HAP-1 (cell line): ENCODE measurements around the gene CBX8.
A peak's percentile ranks its signal among the peaks of the same experiment; 100 is the strongest.

Experiments used
- DNase-seq, 2 experiments: peaks; one replicate each; pipeline ENCODE4 v3.0.0-alpha.2; 2016 to 2020; ENCODE audit warnings: low spot score in 2 of 2
- H3K27me3 ChIP-seq: fragments of 250-450 bp; sonication (Bioruptor Pico); 2 replicates; pipeline ENCODE4 v1.5.1; 2020; ENCODE audit warnings: low read depth, mild to moderate bottlenecking, moderate library complexity
- H3K36me3 ChIP-seq: fragments of 250-450 bp; sonication (Bioruptor Pico); replicated peaks from 2 replicates; pipeline ENCODE4 v1.5.1; 2020; ENCODE audit warnings: mild to moderate bottlenecking
- H3K4me1 ChIP-seq: fragments of 250-450 bp; sonication (Bioruptor Pico); 2 replicates; pipeline ENCODE4 v1.5.1; 2020; ENCODE audit warnings: mild to moderate bottlenecking
- H3K4me3 ChIP-seq: fragments of 250-450 bp; sonication (Bioruptor Pico); 2 replicates; pipeline ENCODE4 v1.5.1; 2020; ENCODE audit warnings: mild to moderate bottlenecking, moderate library complexity
- H3K9me3 ChIP-seq: fragments of 250-450 bp; sonication (Bioruptor Pico); 2 replicates; pipeline ENCODE4 v1.5.1; 2020; ENCODE audit warnings: mild to moderate bottlenecking, moderate library complexity
- in situ Hi-C: fragments of 300-500 bp; cut with MboI; formaldehyde crosslinking; loops from 3 replicates; pipeline ENCODE4 v1.14.3; 2020; ENCODE audit warnings: low sequenced_read_pairs, inconsistent platforms, mixed read lengths

CBX8 gene

DNA sequence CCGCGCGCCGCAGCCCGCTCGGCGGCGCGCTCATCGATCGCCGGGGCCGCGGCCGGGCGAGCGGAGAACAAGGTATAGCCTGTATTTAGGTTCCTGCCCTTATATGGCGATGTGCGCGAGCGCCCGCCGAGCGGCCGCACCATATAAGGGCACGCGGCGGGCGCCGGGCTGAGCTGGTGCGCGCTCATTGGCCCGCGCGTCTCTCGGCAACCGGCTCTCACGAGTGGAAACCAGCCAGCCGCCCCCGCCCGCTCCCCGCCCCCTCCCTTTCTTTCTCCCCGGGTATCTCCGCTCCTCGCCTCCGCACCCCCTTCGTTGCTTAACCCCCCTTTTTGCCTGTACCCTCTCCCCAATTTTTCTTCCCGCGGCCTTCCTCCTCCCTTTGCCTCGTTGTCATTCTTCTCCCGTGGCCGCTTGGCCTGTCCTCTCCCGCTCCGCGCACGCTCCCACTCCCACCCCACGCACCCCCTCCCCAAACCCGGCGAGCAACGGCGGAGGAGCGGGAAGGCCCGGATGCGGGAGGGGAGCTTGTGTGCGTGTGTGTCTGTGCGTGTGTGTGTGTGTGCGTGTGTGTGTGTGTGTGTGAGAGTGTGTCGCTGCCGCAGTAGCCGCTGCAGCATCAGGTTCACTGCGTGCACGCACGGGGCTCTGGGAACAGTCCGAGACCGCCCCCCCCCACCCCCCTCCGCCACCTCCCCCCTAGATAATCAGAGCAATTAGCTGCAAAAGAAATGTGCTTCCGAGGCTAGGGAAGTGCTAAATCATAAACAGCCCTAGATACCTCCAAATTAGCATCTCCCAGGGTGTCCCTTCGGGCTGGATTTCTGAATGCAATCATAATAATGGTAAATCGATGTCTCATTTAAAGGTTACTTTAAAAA, 13.5 kb upstream of the CBX8 start:
- Histone ChIP-seq H3K4me1 (peaks cover 20% of the 10 kb centered on the region), H3K4me3 (peak overlapping the region; percentile 35), H3K9me3 (no peaks in the 10 kb centered on the region), H3K36me3 (no peaks in the 10 kb centered on the region), H3K27me3 (no peaks in the 10 kb centered on the region)
- in situ Hi-C loops = no loop called here
- DNase-seq = peak; percentile 90 to 93

DNA sequence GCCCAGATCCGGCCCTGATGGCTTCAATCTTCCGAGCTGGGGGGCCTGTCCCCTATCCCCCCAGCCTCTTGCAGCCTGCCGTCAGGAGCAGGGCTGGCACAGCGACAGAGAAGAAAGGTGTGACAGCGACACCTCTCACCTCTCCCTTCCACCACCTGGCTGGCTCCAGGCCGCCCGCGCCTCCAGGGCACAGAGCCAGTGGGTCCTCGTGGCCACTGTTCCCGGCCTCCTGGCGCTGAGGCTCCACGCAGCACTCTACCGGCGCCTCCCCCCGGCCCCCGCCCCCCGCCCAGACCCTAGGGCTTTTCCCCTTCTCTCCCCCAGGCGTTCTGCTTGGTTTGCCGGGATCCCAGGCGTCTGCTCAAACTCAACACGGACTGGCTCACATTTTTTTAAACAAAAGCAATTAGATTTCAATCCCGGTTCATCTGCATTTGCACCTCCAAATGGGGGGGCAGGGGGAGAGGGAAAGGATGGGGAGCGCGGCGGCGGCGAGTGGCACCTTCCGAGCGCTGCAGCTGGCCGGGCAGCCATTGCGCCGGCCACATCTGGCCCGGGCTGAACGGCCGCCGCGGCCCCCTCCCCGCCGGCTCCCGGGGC, 12.8 kb upstream of the CBX8 start:
- Histone ChIP-seq H3K9me3 (no peaks in the 10 kb centered on the region), H3K4me3 (peak overlapping the region; percentile 24), H3K27me3 (no peaks in the 10 kb centered on the region), H3K36me3 (no peaks in the 10 kb centered on the region), H3K4me1 (peaks cover 21% of the 10 kb centered on the region)
- DNase-seq = peak in 1 of 2 experiments; percentile 19
- in situ Hi-C loops = no loop called here

GRCh38 chr17:79808763-79809529, 12.1 kb upstream of the CBX8 start:
- no peaks in the 10 kb centered on the region for H3K36me3 ChIP-seq
- no peaks in the 10 kb centered on the region for H3K27me3 ChIP-seq
- in situ Hi-C loops = no loop called here
- no peaks in the 10 kb centered on the region for H3K9me3 ChIP-seq
- no peak for DNase-seq
- H3K4me1 ChIP-seq = peaks cover 28% of the 10 kb centered on the region
- H3K4me3 ChIP-seq = no peak overlapping the region

DNA sequence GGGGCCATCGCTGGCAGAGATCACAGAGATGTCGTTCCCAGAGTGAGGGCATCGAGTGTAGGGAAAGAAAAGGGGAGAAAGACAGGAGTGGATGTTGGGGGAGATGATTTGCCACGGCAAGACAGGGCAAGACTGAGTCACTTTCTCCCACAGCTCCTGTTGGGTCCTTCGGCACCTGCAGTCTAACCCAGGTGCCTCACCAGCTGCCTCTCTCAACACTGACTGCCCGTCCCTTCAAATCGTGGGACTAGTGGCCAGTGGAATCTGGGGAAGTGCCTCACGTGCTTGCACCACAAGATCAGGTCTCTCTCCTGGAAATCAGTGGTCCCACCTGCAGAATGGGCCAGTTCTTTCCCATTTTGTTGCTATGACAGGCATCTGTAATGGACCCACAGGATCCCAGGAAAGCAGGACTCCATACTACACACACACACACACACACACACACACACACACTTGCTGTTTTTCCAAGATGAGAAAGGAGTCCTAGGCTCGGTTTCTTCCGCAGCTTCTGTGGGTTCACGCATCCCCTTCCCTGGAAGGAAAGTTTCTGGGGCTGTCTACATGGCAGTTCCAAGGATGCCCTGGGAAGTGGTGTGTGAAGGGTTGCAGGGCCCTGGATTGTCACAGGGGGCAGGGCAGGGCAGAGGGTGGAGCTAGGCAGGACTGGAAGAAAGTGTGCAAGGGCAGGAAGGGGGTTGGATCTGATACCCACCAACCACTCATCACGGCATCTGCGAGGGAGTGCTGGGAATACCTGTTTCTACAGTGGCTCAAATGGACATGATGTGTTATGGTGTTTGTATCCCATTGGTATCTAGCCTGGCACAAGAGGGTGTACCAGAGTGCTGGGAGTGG, 10.2 kb upstream of the CBX8 start:
- no peak overlapping the region for H3K4me3 ChIP-seq
- DNase-seq = no peak
- H3K27me3 ChIP-seq = no peaks in the 10 kb centered on the region
- in situ Hi-C loops = no loop called here
- no peaks in the 10 kb centered on the region for H3K9me3 ChIP-seq
- H3K36me3 ChIP-seq = no peaks in the 10 kb centered on the region
- peaks cover 30% of the 10 kb centered on the region for H3K4me1 ChIP-seq

- H3K9me3 ChIP-seq = no peaks in the 10 kb centered on the region
- no peaks in the 10 kb centered on the region for H3K36me3 ChIP-seq
- no peaks in the 10 kb centered on the region for H3K27me3 ChIP-seq
- no peak overlapping the region for H3K4me3 ChIP-seq
- in situ Hi-C loops = no loop called here
- DNase-seq = no peak
- peaks cover 24% of the 10 kb centered on the region for H3K4me1 ChIP-seq
Observed at GRCh38 chr17:79806446-79806760, 9.5 kb upstream of the CBX8 start.

GRCh38 chr17:79804856-79805696, 8.2 kb upstream of the CBX8 start:
- peaks cover 23% of the 10 kb centered on the region for H3K4me1 ChIP-seq
- H3K9me3 ChIP-seq = no peaks in the 10 kb centered on the region
- no peaks in the 10 kb centered on the region for H3K27me3 ChIP-seq
- in situ Hi-C loops = no loop called here
- H3K4me3 ChIP-seq = no peak overlapping the region
- no peak for DNase-seq
- no peaks in the 10 kb centered on the region for H3K36me3 ChIP-seq

GRCh38 chr17:79803997-79804855, 7.3 kb upstream of the CBX8 start:
- H3K36me3 ChIP-seq = no peaks in the 10 kb centered on the region
- in situ Hi-C loops = no loop called here
- H3K4me3 ChIP-seq = peak overlapping the region; percentile 31
- no peaks in the 10 kb centered on the region for H3K27me3 ChIP-seq
- no peaks in the 10 kb centered on the region for H3K9me3 ChIP-seq
- DNase-seq = peak; percentile 72 to 82
- peaks cover 23% of the 10 kb centered on the region for H3K4me1 ChIP-seq

DNA sequence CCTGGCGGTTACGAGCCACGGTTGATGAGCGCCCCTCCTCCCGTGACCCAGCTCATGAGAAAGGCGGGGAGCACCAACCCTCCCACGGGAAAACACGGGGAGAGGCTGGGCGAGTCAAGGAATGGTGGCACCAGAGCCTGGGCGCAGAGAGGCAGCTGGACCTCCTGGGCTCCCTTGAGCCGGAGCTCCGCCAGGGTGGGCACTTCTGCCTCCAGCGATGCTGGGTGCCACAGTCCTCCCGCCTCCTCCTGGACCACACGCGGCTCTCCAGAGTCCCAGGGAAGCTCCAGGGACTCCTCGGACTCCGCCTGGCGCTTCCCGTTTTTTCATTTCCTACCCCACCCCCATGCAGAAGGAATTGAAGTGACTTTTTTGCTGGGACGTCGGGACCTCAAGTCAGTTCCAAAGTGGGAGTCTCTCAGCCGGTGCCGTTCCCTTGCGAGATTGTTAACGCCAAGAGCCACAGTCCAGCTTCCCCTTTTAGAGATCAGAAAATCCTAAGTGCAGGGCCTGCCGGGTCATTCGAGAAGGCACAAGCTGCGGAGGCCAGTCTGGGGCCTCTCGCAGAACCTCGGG, 6.6 kb upstream of the CBX8 start:
- in situ Hi-C loops = no loop called here
- H3K9me3 ChIP-seq = no peaks in the 10 kb centered on the region
- no peaks in the 10 kb centered on the region for H3K36me3 ChIP-seq
- H3K4me3 ChIP-seq = peak overlapping the region; percentile 31
- no peak for DNase-seq
- H3K27me3 ChIP-seq = no peaks in the 10 kb centered on the region
- peaks cover 21% of the 10 kb centered on the region for H3K4me1 ChIP-seq

GRCh38 chr17:79802736-79803420, 6.0 kb upstream of the CBX8 start:
- DNase-seq = no peak
- Histone ChIP-seq H3K4me3 (no peak overlapping the region), H3K36me3 (no peaks in the 10 kb centered on the region), H3K9me3 (no peaks in the 10 kb centered on the region), H3K27me3 (no peaks in the 10 kb centered on the region), H3K4me1 (peaks cover 26% of the 10 kb centered on the region)
- in situ Hi-C loops = no loop called here

DNA sequence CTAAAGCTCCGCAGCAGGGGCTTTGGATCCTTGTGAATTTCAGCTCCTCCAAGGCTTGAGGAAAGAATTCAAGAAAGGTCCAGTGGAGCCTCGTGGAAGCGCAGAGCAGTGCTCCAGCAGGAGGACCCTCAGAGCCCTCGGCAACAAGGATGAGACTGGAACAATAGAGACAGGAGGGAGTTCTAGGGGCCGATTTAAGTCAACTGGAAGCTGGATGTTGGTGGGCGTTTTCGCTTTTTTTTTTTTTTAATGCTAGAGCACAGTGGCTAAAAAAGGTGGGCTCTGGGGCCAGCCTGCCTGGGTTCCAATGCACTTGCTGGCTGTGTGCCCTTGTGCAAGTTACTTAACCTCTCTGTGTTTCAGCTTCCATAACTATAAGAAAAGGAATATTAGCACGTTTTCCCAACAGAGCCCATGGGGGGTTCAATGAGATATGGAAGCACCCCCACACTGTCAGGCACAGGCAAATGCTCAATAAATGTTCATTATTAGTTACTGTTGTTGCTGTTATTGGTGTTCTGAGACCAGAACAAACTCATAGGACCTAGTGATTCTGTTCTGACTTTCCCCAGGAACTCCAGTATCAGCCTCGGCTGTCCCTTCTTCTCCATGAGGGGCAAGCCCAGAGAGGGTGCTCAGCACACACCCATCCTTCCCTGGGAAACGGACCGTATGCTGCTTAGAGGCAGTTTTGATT, 5.3 kb upstream of the CBX8 start:
- no peak for DNase-seq
- Histone ChIP-seq H3K9me3 (no peaks in the 10 kb centered on the region), H3K27me3 (no peaks in the 10 kb centered on the region), H3K4me3 (no peak overlapping the region), H3K36me3 (no peaks in the 10 kb centered on the region), H3K4me1 (peaks cover 28% of the 10 kb centered on the region)
- in situ Hi-C loops = no loop called here
